PC-9 (cell line): ENCODE measurements around the gene NCSTN.

Experiments used
- CTCF ChIP-seq: fragments of 200-600 bp; sonication (generic); conservative IDR thresholded peaks from 2 replicates; pipeline ENCODE4 v1.6.1; 2017; ENCODE audit warnings: mixed run types, antibody characterized with exemption, mild to moderate bottlenecking, moderate library complexity
- EZH2 ChIP-seq: fragments of 200-600 bp; sonication (generic); IDR thresholded peaks from 2 replicates; pipeline ENCODE4 v1.8.0; 2017; ENCODE audit warnings: antibody characterized with exemption, low read depth

GRCh38 chr1:160397651-160398050 is 54.5 kb downstream of the NCSTN start:
- TF ChIP-seq CTCF (no peak), EZH2 (no peak)
